Endometrium (tissue), 2 donors: ENCODE data around the gene ITGA1.
"Not testable (repeated sequence)": the region's sequence is repeated elsewhere in the genome, so short reads cannot be mapped to it uniquely, and the experiment has no call there.

ENCODE experiments used
- FAIRE-seq: peaks from 2 replicates; lab custom pipeline; 2012; peaks lifted over from hg19 to GRCh38; lab: Jason Lieb, UNC
- donor health status: control.
- donor health status: control.

ITGA1 gene

DNA sequence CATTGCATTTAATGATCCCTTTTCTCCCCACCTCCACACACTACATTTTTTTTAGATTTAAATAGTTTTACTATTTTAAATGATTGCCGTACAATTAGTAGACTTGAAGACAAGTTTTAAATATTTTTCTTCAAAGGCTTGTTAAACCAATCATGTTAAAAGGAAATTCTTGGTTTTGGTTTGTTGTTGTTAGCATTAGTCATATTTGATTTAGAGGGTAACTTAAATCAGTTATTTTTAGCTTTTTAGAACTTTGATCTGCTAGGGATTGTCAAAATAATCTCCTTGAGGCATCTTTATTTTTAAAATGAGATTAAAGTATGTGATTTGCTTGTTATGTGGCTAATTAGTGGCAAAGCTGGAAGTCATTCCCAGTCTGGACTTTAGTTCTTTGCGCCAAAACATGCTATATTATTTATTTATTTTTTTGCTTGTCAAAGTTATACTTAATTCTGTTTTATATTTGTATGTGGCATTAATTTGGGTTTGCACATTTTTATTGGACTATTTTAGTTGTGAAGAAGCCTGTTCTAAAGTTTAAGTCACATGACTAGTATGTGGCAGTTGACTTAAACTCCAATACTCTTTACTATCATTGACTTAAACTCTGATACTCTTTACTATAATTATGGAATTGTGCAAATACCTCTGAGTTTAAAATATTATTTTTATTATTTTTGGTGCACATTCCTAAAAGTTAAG, 14.7 kb downstream of the ITGA1 start:
- peak; percentile 72 for FAIRE-seq

DNA sequence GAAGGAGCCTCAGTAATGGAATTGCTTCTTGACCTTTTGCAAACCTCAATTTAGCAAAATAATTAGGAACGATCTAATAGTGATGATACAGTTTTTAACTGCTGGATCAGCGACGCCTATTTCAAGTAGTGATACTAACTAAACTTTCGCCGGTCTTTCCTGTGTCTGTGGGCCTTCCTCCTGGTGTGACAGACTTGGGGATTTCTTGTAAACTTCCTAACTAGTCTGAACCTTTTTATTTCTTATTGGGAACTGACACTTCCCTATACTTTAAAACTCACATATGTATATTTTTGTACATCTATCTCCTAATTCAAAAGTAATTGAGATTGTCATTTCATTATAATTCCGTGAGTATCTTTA, 15.2 kb downstream of the ITGA1 start:
- no peak for FAIRE-seq

GRCh38 chr5:52804387-52804791, 16.7 kb downstream of the ITGA1 start:
- no peak for FAIRE-seq

GRCh38 chr5:52804981-52805380, 17.3 kb downstream of the ITGA1 start:
- no peak for FAIRE-seq

DNA sequence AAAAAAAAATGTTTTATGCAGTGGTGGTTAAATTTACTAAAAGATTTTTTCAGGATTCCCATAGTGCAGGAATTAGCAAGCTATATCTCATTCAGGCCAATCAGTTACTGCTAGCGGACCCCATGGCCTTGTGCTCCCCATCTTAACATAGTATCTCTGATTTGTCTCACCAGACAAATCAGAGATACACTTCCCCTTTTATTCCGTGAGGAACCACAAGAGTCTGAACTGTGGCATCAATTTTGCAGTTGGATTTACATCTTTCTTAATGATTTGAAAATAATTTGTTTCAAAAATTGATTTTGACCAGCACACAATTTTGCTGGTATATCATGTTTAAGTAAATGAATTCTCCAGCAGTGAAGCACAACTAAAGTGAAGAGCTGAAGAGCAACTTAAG, 17.9 kb downstream of the ITGA1 start:
- no peak for FAIRE-seq

- no peak for FAIRE-seq
Measured at GRCh38 chr5:52807037-52807436, 19.3 kb downstream of the ITGA1 start.

DNA sequence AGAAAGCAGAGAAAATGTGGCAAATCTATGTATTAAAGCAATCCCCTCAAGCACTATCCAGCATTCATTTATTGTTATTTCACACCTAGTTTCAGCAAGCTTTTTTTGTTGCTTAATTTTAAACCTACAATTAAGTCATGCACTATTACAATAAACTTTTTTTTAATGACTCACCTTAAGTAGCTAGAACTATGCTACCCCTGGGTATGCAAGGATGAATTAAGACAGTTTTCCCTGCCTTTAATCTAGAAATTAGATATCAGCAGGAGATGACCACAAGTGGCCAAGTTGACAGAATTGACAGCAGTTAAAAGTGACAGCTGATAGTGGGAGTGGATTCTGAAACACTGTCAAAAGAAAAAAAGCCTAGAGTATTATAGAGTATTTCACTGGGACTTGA, 20.0 kb downstream of the ITGA1 start:
- no peak for FAIRE-seq

DNA sequence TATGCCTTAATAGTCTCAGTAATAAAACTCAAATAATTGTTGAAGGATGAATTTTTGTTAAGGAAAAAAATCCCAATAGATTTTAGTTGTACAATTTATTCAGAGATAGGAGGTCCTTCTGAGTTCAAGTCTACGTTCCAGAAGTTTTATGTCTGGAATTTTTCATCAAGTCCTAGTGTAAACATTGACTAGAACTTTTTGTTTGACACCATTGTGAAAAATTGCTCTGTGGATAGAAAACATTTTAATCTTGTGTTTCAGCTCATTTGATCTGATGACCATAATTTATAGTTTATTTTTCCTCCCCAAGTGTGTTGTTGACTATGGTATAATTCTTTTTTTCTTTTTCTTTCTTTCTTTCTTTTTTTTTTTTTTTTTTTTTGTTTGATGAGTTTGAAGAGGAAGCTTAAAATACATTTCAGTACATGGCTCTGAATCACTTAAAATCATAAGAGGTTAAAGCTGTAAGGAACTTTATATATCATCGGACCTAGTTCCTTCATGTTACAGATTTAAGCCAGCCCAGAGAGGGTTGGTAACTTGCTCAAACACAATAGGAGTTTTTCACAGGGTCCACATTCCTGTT, 20.7 kb downstream of the ITGA1 start:
- FAIRE-seq = peak; percentile 96

- no peak for FAIRE-seq
Measured at GRCh38 chr5:52809884-52810283, 22.2 kb downstream of the ITGA1 start.

DNA sequence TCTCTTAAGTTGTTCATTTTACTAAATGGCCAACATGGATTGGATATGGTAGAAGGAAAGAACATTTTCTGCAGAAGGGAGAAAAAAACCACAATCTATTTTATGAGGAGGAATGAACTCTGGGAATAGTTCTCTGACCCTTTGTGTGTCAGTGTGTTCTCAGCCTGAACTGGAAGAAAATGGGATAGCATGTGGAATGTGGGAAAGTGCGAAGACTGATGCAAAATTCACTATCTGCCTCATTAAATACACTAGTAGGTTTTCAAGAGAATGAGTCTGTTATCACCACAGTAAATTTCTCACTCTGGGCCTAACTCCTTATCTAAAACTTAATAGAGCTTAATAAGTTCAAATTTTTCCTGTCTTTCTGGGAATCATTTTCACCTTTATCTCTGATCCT, 22.7 kb downstream of the ITGA1 start:
- no peak for FAIRE-seq

DNA sequence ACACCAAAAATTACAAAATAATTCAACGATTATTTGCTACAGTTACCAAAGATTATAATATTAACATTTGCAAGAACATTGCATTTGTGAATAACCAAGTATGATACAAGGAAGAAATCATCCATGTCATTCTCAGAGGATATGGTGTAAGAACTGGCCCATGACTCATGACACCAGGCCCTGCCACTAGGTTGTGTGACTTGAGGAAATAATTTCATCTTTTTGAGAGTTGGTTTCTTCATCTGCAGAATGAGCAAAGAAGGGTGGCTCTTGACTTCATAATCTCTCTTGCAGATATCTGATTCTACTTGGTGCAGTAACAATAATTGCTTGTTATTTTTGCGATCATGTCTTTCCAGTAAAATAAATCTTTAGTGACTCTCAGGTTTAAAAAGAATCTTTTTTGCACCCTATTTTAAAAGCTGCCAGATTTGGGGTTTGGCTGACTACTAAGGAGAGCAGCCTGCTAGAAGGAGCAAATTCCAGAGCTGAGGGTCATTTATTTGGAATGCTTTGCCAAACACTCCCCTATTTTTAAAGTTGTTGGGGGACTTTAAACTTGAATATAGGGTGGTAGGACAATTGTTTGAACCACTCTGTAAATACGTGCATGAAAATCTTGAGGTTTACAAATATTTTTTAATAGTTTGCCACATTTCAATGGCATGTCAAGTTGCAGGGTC, 23.5 kb downstream of the ITGA1 start:
- no peak for FAIRE-seq

DNA sequence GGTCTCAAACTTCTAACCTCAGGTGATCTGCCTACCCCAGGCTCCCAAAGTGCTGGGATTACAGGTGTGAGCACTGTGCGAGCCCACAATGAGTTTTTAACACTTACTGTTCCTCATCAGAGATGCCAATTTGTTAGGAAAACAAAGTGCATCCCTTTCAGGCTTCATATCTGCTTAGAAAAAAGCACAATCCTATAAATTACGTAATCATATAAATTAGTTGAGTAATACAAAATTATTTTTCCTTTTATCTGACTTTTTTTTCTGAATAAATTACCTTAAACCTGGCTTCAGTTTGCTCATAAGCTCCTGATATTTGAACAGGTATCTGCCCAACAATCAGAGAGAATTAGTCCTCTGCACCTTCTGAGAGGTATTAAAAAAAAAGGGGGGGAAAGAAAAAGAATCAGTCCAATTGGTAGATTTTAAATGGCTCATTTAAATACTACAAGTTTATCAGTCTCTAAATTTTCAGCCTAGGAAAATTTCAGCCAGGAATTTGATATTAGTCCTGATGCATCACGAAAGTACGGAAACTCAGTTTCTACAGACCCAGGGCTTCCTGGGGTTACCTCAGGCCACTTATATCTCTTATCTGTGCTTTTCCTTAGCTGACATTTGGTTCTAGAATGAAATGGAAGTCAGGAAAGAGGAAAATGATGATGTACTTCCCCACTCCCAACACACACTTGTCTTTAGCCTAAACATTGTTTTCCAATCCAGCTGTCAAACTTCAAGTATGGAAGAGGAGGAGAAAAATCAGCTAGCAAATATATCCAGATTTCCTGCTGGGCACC, 26.8 kb downstream of the ITGA1 start:
- FAIRE-seq = no peak

GRCh38 chr5:52817818-52818217, 30.1 kb downstream of the ITGA1 start:
- FAIRE-seq = no peak

DNA sequence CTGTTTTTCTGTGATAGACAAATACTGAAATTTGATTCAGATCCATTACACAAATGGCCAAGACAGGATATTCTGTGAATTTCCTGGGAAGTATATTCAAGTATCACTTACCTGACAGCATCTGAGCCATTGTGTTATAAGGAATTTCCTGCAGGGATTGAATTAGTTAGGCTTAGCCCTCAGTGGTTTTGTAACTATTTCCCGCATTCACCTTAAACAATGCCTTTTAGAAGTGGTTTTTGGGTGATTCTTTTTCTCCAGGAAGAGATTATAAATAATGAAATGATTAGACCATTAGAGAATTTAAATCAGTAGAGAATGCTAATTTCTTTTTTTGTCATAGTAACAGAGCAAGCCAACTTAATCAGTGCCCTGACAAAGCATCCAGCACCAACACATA, 30.6 kb downstream of the ITGA1 start:
- no peak for FAIRE-seq

- FAIRE-seq = not testable (repeated sequence)
Measured at GRCh38 chr5:52818807-52819206, 31.1 kb downstream of the ITGA1 start.

DNA sequence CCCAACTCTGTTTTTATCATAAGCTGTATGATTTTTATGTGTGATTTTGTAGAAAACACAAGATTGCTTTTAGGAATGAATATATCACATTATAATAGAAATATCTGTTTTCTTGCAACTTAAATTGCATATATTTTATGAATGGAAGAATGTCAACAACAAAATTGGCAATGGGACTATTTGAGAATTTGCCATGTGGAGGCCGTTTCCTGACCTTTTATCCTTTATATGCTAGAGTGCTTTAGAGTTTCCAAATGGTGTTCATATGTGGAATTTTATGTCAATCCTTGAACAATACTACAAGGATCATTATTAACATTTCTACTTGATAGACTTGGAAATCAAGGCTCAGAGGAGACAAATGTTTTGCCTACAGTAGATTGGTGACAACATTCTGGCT, 34.2 kb downstream of the ITGA1 start:
- peak; percentile 8 for FAIRE-seq

GRCh38 chr5:52822437-52822836, 34.7 kb downstream of the ITGA1 start:
- FAIRE-seq = peak; percentile 60

- no peak for FAIRE-seq
Measured at GRCh38 chr5:52824827-52825226, 37.1 kb downstream of the ITGA1 start.

DNA sequence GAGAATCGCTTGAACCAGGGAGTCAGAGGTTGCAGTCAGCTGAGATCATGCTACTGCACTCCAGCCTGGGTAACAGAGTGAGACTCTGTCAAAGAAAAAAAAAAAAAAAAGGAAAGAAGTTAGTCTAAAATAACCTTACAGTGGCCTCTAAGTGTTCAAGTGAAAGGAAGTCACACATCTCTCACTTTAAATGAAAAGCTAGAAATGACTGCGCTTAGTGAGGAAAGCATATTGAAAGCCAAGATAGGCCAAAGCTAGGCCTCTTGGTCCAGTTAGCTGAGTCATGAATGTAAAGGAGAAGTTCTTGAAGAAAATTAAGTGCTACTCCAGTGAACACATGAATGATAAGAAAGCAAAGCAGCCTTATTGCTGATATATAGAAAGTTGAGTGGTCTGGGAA, 38.1 kb downstream of the ITGA1 start:
- FAIRE-seq = no peak

GRCh38 chr5:52827815-52828214, 40.1 kb downstream of the ITGA1 start:
- FAIRE-seq = no peak

DNA sequence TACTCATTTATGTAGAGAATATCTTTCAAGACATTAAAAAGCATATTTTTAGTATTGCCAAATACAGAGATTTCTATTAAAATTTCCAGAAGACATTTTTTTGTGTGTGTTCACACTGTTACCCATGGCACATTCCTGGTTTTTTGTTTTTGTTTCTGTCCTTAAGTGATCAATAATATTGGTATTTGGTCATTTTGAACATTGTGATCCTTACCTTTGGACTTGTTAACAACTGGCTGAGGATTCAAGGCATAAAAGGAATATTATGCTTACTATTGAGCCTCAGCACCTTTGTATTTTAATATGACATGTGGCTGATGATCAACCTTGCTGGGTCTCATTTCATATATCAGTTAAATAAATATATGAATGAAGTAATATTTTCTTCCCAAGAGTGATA, 41.9 kb downstream of the ITGA1 start:
- FAIRE-seq = no peak

GRCh38 chr5:52830650-52831049, 42.9 kb downstream of the ITGA1 start:
- FAIRE-seq = no peak
